ENCODE measurements around the gene APBB1. TPM values are rescaled to one million over a fixed set of nuclear protein-coding genes. Genes with fewer than 3 reads are reported as not detected.

APBB1 gene
- total RNA-seq = 20.8 and 21.2 TPM in 2 replicates

DNA sequence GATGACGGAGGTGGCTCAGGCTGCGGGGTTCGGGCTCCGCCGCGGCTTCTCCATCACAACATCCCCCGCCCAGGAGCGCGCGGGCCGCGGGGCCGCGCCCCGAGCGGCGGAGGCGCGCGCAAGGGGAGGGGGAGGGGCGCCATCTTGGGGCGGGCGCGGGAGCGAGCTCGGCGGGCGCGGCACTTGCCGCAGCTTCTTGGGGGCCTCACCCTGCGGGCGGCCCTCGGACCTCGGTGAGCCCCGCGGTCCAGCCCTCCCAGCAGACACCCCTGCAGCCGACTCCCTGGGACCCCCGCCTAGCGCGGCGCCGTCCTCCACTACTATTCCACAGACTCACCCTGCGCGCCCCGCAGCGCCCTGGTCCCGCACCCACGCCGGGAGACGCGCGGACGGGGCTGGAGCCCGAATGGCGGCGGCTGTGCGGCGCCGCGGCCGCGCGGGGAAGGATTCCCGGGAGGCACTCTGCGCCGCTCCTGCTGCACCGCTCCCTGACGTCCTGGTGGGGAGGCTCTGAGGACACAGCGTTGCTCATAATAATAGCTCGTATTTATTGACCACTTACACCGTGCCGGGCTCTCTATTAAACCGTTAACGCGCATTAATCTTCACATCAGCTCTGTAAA, at the start of gene APBB1:
Gene APBB1, minus strand, starts transcription at position 86 of the 623 bp plus-strand sequence. CDS start 7,747 bp downstream, outside the sequence.

DNA sequence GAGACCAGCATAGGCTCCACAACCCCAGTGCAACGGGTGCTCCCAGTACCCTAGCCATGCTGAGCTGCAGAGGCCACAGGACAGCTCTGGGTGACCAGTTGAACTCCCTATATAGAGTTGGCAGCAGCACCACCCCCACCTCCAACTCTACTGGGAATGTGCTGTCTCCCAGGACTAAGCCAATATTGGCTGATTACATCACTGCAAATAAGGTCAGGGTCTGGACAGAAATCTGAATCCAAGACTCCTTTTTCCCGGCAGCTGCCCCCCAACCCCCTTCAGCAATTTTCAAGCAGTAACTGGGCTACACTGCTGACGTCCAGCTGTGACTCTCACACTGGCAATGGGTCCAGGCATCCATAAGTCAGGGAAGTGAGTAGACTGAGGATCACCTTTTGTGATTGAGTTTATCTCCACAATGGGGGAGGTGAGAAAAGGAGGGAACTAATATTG, 22.0 kb upstream of the APBB1 start, which contains the start of gene HPX:
Gene HPX, minus strand, starts transcription at position 82 of the 453 bp plus-strand sequence. Its CDS starts 24 bp downstream, at position 58.

DNA sequence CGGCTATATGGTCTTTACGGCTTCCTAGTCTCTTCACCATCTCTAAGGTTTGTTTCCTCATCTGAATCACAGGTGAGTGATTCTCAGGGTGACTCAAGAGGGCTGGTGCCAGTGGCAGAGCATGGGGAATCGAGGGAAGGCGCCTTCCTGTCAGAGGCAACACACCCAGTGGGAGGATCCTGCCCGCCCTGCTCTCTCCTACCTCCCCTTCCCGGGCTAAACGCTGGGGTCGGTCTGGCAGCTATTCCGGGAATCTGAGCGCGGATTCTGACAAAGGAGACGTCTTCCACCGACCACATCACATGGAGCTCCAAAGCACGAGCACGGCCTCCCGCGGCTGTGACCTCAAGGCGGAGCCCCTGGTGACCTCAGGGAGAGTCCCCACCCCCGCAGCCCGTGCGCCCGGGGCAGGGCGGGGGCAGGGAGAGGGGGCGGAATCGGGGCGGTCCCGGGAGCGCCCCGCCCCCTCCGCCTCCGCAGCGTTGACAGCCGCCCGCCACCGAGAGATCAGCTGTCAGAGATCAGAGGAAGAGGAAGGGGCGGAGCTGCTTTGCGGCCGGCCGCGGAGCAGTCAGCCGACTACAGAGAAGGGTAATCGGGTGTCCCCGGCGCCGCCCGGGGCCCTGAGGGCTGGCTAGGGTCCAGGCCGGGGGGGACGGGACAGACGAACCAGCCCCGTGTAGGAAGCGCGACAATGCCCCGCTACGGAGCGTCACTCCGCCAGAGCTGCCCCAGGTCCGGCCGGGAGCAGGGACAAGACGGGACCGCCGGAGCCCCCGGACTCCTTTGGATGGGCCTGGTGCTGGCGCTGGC, 28.8 kb downstream of the APBB1 start, which contains the start of gene SMPD1:
Gene SMPD1, plus strand, starts transcription at position 570 of the 813 bp plus-strand sequence. Its CDS starts 125 bp downstream, at position 695.

Other genes with a start within 250 kb of the APBB1 start
- not detected in 2 replicates for gene OR52B2, start 248.8 kb downstream of the APBB1 start, total RNA-seq
- gene OR52W1, start 219.9 kb downstream of the APBB1 start, total RNA-seq = not detected in 2 replicates
- gene C11orf42, start 213.5 kb downstream of the APBB1 start, total RNA-seq = not detected in 2 replicates
- gene FHIP1B, start 184.5 kb downstream of the APBB1 start, total RNA-seq = 19.8 and 25.7 TPM in 2 replicates
- gene CNGA4, start 180.0 kb downstream of the APBB1 start, total RNA-seq = 0.12 TPM in 1 of 2 replicates, not detected in the other
- gene CCKBR, start 159.3 kb downstream of the APBB1 start, total RNA-seq = not detected in 2 replicates
- gene CAVIN3, start 98.6 kb downstream of the APBB1 start, total RNA-seq = 469 and 520 TPM in 2 replicates
- gene SMPD1, start 28.6 kb downstream of the APBB1 start, total RNA-seq = 47.8 and 55.1 TPM in 2 replicates
- gene HPX, start 21.9 kb upstream of the APBB1 start, total RNA-seq = 0.29 TPM in 1 of 2 replicates, not detected in the other
- gene TRIM3, start 54.8 kb upstream of the APBB1 start, total RNA-seq = 10.4 and 12.2 TPM in 2 replicates
- 39.4 and 45.2 TPM in 2 replicates for gene ARFIP2, start 62.2 kb upstream of the APBB1 start, total RNA-seq
- gene TIMM10B, start 62.4 kb upstream of the APBB1 start, total RNA-seq = 19.1 and 31.7 TPM in 2 replicates
- gene DNHD1, start 78.2 kb upstream of the APBB1 start, total RNA-seq = 1.4 and 2.3 TPM in 2 replicates
- 6.7 and 14.0 TPM in 2 replicates for gene RRP8, start 184.5 kb upstream of the APBB1 start, total RNA-seq
- gene ILK, start 184.7 kb upstream of the APBB1 start, total RNA-seq = 83.9 and 93.4 TPM in 2 replicates
- gene TAF10, start 193.1 kb upstream of the APBB1 start, total RNA-seq = 57.7 and 71.8 TPM in 2 replicates
- 82.0 and 93.0 TPM in 2 replicates for gene TPP1, start 200.3 kb upstream of the APBB1 start, total RNA-seq
- 1.6 and 2.0 TPM in 2 replicates for gene DCHS1, start 236.7 kb upstream of the APBB1 start, total RNA-seq